Suppressor macrophage (primary cell): ENCODE results near the gene ZBTB7A.

ENCODE experiments used
- DNase-seq, 4 experiments: peaks; one replicate each; pipeline ENCODE4 v3.0.0-alpha.2; 2020 to 2022

The ZBTB7A gene

GRCh38 chr19:4035582-4035981 is 31.1 kb downstream of the ZBTB7A start:
- DNase-seq: no peak

DNA sequence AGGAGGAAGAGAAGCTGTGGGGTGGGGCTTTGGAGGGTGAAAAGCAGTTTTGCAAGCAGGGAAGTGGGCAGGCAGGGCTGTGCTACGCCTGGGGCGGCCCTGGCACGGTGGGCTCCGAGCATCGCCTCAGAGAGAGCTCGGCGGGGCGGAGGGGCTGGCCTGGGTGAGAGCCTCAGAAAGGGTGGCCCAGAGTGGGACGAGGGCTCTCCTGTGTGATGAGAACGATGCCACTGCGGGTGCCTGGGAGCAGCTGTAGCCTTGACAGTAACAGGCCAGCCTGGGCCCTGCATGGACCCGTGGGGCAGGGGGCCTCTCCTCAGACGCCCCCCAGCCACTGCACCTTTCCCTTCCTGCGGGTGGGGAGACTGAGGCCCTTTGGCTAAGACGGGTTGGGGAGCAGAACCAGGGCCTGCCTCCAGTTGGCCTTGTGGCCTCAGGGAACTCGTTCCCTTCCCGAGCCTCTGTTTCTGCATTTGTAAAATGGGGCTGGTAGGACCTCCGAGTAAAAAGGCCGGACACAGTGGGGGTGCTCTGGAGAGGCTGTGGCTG is 31.6 kb downstream of the ZBTB7A start:
- DNase-seq: no peak

GRCh38 chr19:4034048-4035017 is 32.4 kb downstream of the ZBTB7A start:
- DNase-seq: no peak

DNA sequence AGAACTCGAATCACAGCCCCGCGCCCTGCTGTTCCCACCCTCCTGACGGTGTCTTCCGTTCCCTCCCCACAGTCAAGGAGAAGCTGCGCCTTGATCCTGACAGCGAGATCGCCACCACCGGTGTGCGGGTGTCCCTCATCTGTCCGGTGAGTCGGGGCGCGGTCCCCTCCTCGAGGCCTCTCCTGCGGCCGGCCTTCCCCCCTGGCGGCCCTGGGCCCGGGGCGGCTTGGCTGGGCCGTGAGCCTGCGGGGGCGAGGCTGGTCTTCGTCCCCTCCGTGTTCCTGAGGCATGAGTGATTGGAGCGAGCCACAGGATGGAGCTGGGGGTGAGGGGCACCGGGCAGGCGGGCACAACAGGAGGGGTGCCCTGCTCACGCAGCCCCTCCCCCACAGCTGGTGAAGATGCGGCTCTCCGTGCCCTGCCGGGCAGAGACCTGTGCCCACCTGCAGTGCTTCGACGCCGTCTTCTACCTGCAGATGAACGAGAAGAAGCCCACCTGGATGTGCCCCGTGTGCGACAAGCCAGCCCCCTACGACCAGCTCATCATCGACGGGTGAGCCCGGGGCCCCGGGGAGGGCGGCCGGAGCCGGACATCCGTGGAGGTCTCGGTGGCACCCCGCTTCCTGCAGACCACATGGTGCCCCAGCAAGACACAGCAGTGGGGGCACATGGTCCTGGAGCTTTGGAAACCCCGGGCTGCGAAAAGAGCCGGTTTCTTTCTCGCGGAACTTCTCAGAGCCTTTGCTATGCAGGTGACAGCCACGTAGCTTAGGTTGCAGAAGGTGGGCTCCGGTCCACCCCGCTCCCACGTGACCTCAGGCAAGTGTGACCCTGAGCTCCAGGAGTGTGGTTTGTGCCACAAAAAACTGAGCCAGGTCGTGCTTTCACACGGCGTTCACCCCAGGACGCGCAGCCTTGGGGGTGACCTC is 33.4 kb downstream of the ZBTB7A start:
- no peak for DNase-seq

DNA sequence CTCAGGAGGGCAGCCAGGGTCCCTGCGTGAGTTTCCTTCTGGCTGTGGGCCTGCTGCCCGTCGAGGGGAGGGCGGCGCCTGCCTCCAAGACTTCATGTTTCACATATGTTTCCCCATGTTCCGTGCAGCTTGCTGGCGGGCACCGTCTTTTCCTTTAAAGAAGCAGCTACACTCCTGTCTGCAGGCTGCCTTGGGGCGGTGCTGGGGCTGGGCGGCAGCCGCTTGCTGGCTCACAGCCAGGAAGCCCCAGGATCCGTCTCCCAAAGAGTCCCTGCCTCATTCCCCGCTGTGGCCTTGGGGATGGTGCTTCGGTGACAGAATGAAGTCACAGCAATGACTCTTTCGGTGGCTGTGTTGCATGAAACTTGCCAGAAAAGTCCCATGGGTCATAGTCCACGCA is 34.3 kb downstream of the ZBTB7A start:
- DNase-seq: no peak

GRCh38 chr19:4031420-4031819 is 35.3 kb downstream of the ZBTB7A start:
- DNase-seq: no peak

GRCh38 chr19:4030981-4031380 is 35.7 kb downstream of the ZBTB7A start:
- no peak for DNase-seq

- DNase-seq: no peak
Measured at GRCh38 chr19:4030552-4030951, 36.1 kb downstream of the ZBTB7A start.

- DNase-seq: no peak
Measured at GRCh38 chr19:4029247-4029614, 37.5 kb downstream of the ZBTB7A start.

GRCh38 chr19:4028334-4029246 is 38.1 kb downstream of the ZBTB7A start:
- no peak for DNase-seq

DNA sequence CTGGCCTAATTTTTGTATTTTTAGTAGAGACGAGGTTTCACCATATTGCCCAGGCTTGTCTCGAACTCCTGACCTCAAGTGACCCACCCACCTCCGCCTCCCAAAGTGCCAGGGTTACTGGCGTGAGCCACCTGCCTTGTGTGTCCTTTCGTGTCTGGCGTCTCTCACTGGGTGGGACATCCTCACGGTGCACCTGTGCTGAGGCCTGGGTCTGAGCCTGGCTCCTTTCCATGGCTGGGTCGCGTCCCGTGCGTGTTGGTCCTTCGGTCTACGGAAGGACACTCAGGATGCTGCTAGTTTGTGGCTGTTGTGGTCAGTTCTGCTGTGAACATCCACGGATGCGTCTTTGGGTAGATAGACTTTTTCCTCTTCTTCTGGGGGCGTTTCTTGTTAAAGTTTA is 39.6 kb downstream of the ZBTB7A start:
- DNase-seq: no peak

DNA sequence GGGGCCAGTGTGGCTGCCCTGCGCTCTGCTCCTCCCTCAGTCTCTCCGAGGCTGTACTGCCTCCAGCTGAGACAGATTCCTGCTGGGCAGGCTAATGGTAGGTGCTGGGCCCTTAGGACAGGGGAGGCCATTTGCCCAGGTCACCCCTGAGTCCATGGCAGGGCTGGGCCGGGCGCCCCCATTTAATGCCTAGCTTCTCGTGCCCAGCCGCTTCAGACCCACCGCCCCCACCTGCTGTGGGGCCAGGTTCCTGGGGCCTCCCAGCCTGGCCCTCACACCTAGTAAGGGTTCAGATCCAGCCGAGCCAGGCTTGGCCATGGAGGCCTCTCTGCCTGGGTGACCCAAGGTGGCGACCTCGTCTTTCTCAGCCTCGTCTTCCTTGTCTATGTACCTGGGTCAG is 41.4 kb downstream of the ZBTB7A start:
- no peak for DNase-seq

- DNase-seq: no peak
Measured at GRCh38 chr19:4023600-4024398, 42.9 kb downstream of the ZBTB7A start.

GRCh38 chr19:4019578-4019977 is 47.1 kb downstream of the ZBTB7A start:
- no peak for DNase-seq

DNA sequence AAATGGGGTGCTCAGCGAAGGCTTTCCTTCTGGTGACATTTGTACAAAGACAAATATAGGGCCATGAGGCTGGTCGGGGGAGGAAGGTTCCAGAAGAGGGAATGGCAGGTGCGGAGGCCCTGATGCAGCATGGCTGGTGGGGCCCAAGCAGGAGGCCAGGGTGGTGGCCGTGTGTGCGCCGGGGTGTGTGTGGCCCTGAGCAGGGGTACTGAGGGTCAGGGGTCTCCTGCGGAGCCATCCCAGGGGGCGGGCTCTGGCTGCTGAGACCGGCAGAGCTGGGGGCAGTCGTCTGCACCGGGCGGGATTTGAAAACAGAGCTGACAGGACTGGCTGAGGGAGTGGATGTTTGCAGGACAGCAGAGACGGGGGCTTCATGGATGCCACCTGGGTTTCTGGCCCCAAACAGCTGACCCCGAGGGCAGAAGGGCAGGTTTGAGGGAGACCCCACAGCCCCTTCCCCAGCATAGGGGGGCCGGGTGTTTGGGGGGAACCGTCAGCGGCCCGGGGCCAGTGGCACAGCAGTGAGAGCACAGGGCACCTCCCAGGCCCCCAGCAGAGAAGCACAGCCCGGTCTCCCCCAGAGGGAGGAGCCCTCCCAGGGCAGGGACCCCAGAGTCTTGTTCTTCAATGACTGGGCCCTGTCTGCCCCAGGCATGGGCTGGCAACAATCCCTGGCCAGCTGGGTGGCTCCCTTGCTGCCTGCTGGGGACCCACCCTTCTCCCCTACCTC is 47.8 kb downstream of the ZBTB7A start:
- no peak for DNase-seq

- DNase-seq: no peak
Measured at GRCh38 chr19:4018140-4018613, 48.5 kb downstream of the ZBTB7A start.

DNA sequence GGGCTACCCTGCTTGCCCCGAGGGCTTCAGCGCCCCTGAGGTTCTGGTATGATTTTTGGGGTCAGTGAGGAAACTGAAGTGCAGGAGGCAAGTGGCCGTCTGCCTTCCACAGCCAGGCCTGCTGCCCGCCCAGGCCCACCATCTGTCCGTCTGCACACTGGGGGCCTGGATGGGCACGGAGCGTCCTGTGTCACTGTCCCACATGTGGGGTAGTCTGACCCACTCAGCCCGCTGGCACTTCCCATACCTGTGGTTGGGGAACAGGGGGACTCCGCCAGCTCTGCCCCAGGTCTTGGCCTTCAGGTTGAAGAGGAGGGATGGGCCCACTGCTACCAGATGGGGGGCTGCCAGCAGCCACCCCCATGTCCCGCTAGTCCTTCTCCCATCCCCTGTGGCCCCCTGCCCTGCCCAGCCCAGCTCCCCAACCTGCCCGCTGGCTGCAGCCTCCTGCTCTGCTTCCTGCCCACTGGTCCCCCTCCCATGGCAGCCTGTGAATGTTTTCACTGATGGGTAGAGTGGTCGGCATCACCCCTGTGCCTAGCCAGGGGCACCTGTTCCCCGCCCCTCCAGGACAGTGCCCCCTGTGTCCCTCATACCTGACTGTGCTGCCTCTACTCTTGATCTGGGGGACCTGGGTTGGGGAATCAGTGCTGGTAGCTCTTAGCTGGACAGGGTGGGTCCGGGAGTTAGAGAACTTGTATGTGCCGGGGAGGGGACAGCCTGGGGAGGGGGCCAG is 49.6 kb downstream of the ZBTB7A start:
- DNase-seq: no peak

GRCh38 chr19:4016486-4016885 is 50.2 kb downstream of the ZBTB7A start:
- no peak for DNase-seq

GRCh38 chr19:4015705-4016402 is 50.8 kb downstream of the ZBTB7A start:
- DNase-seq: no peak
